Lower leg skin (tissue), 4 donors: ENCODE data around the gene CACHD1. TPM values are rescaled to one million over a fixed set of nuclear protein-coding genes. Genes with fewer than 3 reads are reported as not detected.

Source experiments
- DNase-seq, 2 donors: peaks; one replicate each; pipeline ENCODE4 v3.0.0-alpha.2; 2019; ENCODE audit warnings: low spot score in 2 of 2
- H3K4me3 ChIP-seq: fragments of 200-600 bp; sonication (generic); 2 replicates; pipeline ENCODE4 v1.5.1; 2017; ENCODE audit warnings: mild to moderate bottlenecking, low read depth; ENCODE audit not compliant: poor library complexity, severe bottlenecking
- POLR2A ChIP-seq, 2 donors: fragments of 450-650 bp; IDR thresholded peaks; one replicate each; pipeline ENCODE4 v1.6.1; 2016 to 2017; ENCODE audit warnings: antibody characterized with exemption in 2 of 2, mild to moderate bottlenecking in 1 of 2, moderate library complexity in 1 of 2
- WGBS, 2 donors: methylation state at CpG; one replicate each; pipeline ENCODE4 v1.1.5; 2018; 5-methylcytosine and 5-hydroxymethylcytosine counted together
- intact Hi-C: fragments of 100-400 bp; cut with DNase I; formaldehyde crosslinking; loops from one replicate; pipeline ENCODE4 v1.15.0; 2023; ENCODE audit warnings: low total_unique reads
- total RNA-seq, 4 donors: library from RNA; depleted of rRNA; stranded (reverse); fragments of >200 nt; gene quantifications; one replicate each; pipeline ENCODE4 v1.1.0, GENCODE V29; 2016
- TF ChIP-seq, protein P1 (sequence below), 3 donors: fragments of 450-650 bp; IDR thresholded peaks; one replicate each; pipeline ENCODE4 v1.5.1; 2016; ENCODE audit warnings: antibody characterized with exemption in 3 of 3, mild to moderate bottlenecking in 3 of 3, moderate library complexity in 2 of 3

Gene CACHD1
- total RNA-seq, 4 donors from 2014 or later: 7.3 to 17.1 (median 10.9) TPM

DNA sequence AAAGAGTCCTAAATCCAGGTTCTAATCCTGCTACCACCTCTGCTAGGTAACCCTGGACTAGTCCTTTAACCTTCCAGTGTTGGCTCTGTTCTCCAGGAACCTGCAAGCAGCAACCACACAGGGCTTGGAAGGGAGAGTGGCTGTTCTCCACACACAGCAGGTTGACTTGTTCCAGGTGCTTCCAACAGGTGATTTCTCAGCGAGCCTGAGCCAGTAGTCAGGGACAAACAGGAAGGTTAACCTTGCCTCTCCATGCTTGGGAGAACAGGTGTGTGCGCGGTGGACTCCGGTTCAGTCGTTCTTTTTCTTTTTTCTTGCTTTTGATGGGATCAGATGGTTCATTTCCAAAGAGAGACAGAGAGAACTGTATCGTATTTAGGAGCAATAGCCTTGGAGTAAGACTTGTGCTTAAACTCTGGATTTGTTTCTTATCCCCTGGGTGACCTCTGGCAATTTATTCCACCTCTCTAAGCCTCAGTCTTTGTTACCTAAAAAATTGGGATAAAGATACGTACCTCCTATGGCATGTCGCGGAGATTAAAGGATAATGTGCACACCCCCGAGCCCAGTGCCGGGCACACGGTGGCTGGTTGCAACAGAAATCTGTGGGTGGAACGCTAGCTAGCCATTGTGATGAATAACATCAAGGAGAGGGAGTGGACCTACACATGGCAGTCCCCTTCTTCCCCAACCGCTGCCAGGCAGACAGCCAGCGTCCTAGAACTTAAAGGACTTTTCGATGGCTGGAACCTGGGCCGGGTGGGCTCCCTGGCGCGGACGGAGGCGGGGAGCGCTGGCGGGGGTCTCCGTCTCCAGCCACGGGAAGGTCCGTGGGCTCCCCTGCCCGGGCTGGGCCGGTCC, 583 bp upstream of the CACHD1 start:
- 8 to 14% methylated on average over 28 of the region's 28 CpGs for WGBS, 2 donors
- peak in 1 of 2 donors; percentile 87 for DNase-seq
- peak overlapping the region; percentile 75 for H3K4me3 ChIP-seq
- TF ChIP-seq, protein P1, sequence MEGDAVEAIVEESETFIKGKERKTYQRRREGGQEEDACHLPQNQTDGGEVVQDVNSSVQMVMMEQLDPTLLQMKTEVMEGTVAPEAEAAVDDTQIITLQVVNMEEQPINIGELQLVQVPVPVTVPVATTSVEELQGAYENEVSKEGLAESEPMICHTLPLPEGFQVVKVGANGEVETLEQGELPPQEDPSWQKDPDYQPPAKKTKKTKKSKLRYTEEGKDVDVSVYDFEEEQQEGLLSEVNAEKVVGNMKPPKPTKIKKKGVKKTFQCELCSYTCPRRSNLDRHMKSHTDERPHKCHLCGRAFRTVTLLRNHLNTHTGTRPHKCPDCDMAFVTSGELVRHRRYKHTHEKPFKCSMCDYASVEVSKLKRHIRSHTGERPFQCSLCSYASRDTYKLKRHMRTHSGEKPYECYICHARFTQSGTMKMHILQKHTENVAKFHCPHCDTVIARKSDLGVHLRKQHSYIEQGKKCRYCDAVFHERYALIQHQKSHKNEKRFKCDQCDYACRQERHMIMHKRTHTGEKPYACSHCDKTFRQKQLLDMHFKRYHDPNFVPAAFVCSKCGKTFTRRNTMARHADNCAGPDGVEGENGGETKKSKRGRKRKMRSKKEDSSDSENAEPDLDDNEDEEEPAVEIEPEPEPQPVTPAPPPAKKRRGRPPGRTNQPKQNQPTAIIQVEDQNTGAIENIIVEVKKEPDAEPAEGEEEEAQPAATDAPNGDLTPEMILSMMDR (IDR thresholded peaks at IDR 0.05): no peak
- TF ChIP-seq POLR2A (IDR thresholded peaks at IDR 0.05): no peak
- intact Hi-C loops: no loop called here

DNA sequence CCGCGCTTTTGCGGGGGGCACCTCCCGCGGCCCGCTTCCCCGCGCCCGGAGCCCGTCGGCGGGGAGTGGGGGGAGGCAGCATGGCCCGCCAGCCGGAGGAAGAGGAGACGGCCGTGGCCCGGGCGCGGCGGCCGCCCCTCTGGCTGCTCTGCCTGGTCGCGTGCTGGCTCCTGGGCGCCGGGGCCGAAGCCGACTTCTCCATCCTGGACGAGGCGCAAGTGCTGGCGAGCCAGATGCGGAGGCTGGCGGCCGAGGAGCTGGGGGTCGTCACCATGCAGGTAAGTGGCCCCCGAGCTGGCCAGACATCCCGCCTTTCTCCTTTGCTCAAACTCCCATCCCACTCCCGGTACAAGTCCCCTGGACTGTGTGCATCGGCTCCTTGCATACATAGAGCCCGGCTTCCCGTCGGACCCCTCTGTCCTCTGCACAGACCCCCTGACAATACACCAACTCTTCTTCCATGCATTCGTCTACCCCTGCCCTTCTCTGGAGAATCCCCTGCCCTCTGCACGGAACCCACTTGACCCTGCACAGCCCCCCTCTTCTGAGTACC, 812 bp downstream of the CACHD1 start:
- intact Hi-C loops: no loop called here
- peak in 1 of 2 donors; percentile 88 for DNase-seq
- H3K4me3 ChIP-seq: peak overlapping the region; percentile 75
- TF ChIP-seq, protein P1 (IDR thresholded peaks at IDR 0.05): no peak
- no peak for TF ChIP-seq POLR2A (IDR thresholded peaks at IDR 0.05)
- 0 to 1% methylated on average over 18 to 33 of the region's 43 CpGs for WGBS, 2 donors

DNA sequence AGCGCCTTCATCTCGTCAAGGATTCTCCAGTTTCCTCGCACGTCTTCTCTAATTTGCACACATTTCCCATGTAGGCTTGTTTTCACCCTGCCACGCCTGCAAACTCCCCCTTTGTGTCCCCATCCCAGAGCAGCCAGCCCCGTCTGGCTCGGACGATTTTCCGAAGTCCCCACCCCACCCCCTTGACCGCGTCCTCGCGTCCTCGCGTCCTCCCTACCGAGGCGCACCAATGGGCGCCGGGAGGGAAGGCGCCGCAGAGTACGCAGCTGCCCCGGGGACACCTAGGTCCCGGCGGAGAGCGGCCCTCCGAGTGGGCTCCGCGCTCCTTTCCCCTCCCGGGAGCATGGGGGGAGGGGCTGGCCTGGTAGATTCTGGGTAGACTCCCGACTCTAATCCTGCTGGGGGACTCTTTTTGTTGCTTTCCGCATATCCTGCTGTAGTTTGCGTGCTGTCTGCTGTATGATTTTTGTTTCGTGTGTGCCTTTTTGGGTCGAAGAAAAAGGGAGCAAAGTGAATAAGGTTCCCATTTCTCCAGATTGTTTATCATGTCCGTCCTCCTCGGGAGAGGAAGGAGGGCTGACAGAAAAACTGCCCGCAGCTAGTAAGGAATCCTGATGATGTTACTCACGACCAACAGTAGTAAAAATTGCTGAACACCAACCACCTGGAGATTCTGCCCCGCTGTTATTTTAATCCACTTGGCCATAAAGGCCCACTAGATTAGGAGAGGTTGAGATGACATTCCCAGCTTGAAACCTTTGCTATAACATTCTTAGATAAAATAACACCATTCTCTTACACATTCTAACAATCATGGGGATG, 1.5 kb downstream of the CACHD1 start:
- 1% methylated on average over 32 to 38 of the region's 40 CpGs for WGBS, 2 donors
- no peak for TF ChIP-seq POLR2A (IDR thresholded peaks at IDR 0.05)
- TF ChIP-seq, protein P1 (IDR thresholded peaks at IDR 0.05): no peak
- peak overlapping the region; percentile 75 for H3K4me3 ChIP-seq
- DNase-seq: peak; percentile 35 to 90
- intact Hi-C loops: no loop called here

DNA sequence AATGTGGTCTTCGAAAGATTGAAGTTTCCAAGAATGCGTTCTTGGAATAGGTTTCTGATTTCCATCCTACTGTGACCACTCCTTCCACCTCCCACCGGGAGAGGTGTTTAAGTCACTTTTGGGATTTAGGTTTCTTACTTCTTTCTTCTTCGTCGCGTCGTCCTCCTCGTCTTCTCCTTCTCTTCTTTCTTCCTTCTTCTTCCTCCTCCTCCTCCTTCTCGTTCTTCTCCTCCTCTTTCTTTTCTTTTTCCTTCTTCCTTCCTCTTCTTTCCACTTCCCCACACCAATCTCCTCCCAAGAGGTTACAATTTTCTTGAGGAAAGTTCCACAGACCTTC, 2.1 kb downstream of the CACHD1 start:
- TF ChIP-seq, protein P1 (IDR thresholded peaks at IDR 0.05): no peak
- TF ChIP-seq POLR2A (IDR thresholded peaks at IDR 0.05): no peak
- H3K4me3 ChIP-seq: peak overlapping the region; percentile 10
- intact Hi-C loops: no loop called here
- no peak for DNase-seq
- 34 to 35% methylated on average over 9 of the region's 9 CpGs for WGBS, 2 donors

DNA sequence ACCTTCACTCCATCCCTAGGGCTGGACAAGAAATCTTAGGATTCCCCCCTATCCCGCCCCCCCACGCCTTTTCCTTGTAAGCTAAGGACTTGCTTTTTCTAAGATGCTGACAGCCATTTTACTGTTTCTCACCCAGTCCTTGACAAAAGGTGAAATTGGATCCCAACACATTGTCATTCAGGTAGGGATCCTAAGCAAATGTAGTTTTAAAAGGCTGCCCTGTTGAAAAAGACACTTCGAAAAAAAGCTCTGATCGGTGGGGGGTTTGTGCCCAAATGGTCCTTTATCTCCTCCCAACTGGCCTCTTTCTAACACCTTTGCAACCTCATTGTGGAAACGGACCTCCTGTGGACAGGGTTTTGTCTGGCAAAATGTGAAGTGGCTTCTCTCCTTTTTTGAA, 2.9 kb downstream of the CACHD1 start:
- 70 to 80% methylated on average over 5 of the region's 5 CpGs for WGBS, 2 donors
- no peak overlapping the region for H3K4me3 ChIP-seq
- no peak for DNase-seq
- TF ChIP-seq, protein P1 (IDR thresholded peaks at IDR 0.05): no peak
- no peak for TF ChIP-seq POLR2A (IDR thresholded peaks at IDR 0.05)
- intact Hi-C loops: no loop called here
